GM21576 (cell line): ENCODE measurements around the gene GOSR1.
"Not testable (repeated sequence)": the region's sequence is repeated elsewhere in the genome, so short reads cannot be mapped to it uniquely, and the experiment has no call there.

Experiments used
- ATAC-seq: cut with Tn5 transposase; IDR thresholded peaks from one replicate; pipeline ENCODE4 v1.9.1; 2021; ENCODE audit warnings: mild to moderate bottlenecking, moderate library complexity; ENCODE audit not compliant: unreplicated experiment

GOSR1 gene

GRCh38 chr17:30573603-30574175 lies 96.5 kb downstream of the GOSR1 start:
- ATAC-seq: no peak

GRCh38 chr17:30574309-30574708 lies 97.1 kb downstream of the GOSR1 start:
- ATAC-seq: not testable (repeated sequence)

- ATAC-seq: not testable (repeated sequence)
These were observed 97.6 kb downstream of the GOSR1 start for GRCh38 chr17:30574806-30575205.

DNA sequence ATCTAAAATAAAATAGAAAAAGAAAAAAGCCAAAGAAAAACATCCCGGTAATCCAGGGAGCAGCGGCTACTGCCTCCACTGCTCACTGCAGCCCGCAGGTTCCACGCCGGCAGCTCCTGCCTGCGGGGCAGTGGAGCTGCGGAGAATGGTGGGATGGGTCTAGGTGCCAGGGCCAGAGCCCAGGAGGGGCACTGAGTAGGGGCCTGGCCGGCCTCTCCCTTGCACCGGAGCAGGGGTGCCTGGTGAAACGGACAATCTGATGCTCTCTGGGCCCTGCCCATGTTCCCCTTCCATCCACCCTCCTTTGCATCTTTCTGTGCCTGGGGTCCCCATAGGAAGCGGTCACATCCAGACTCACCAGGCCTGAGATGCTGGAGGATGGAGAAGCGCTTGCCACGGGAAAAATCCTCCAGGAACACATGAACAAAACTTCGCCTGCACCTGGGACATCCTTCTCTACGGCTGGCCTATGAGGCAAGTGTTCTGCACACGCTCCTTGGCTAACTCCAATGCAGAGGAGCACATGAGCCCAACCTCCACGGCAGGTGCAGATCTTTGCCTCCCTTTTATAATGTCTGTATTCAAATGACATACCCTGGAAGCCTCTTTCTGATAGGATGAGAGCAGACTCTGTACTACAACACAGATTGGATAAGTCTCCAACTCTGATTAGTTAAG lies 98.6 kb downstream of the GOSR1 start:
- ATAC-seq: not testable (repeated sequence)

DNA sequence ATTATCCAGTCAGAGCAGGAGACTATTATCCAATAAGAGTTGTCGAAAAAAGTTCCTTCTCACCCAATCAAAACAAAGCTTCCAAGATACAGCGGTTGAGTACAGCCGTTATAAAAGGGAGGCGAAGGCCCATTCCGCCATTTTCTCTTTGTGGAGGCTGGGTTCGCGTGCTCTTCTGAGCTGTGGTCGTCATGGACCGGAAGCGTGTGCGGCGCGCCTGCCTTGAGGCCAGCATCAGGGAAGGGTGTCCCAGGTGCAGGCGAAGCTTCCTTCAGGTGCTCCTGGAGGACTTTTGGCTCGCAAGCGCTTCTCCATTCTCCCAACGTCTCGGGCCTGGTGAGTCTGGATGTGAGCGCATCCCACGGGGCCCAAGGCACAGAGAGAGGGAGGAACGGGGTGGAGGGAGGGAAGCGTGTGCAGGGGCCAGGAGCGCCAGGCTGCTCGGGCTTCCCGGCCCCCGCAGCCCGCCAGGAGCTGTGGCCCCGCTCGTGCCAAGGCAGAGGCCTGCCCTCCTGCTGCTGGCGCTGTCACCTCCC lies 99.2 kb downstream of the GOSR1 start:
- no peak for ATAC-seq
